GM19099 (cell line): ENCODE measurements around the gene TMPRSS11A.

Experiments
- POLR2A ChIP-seq: IDR thresholded peaks from 3 replicates; pipeline ENCODE4 v1.6.1; 2011; ENCODE audit warnings: low read depth; ENCODE audit not compliant: insufficient read length; ENCODE audit errors: extremely low read depth

Gene TMPRSS11A

DNA sequence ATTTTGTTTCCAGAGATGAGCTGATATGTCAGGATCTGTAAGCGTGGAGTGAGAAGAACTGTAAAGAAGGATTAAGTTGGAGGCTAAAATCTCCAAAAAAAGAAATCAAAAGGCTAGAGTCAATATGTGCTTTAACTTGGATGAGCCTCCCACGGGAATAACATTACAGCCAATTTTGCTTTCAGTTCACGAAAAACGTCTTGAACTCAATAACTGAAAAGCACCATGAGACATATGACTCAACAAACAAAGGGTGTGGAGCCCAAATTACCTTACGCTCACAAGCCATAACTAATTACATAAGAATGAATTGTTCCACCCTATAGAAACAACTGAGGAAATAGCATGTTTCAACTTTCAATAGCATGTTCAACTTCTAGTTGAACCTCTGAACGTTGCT is 101.8 kb downstream of the TMPRSS11A start:
- no peak for TF ChIP-seq POLR2A
